Measurements from ENCODE around the gene SLC51A.

The SLC51A gene

DNA sequence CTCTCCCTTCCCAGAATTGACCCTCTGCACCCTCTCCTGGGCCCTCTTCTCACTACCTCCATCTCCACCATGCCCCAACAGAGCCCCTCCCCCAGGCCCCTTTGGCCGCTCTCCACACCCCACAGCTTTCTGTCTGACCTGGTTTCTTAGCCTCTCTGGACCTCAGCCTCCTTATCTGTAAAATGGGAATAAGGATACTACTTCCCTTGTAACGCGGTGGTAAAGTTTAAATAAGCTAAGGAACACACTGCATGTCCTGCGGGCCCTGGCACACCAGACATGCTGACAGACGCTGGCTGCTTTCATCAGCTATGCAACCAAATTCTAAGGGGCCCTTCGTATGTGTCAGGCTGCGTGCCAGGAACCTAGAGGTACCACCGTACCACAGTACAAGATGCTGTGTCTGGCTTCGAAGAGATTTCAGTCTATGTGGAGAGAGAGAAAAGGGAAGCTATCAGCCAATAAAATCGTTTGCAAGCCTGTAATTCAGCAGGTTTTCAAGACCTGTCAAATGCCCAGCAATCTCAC, 777 bp upstream of the SLC51A start:
- DNase-seq (ENCODE audit: low read depth in 2 of 2), result no peak

DNA sequence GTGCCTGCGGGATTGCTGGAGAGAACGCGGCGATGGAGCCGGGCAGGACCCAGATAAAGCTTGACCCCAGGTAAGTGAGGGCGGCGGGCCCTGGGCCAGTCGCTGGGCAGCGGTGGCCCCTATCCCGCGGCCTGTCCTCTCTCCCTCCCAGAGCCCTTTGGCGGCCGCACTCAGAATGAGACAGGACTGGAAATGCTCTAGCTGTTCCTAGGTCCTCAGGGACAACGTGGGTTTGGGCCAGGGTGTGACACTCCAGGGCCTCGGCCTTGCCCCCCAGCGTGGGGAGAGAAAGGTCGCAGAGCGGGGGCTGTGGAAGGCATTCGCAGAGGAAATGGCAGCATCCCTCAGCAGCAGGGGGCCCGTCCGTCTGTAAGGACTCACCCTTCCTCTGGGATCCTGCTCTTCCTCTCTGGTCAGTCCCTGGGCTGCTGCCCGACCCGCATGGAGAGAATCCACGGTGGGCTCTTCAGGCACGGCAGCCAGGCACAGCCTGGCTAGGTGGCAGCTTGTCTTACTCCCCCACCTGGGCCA, 412 bp downstream of the SLC51A start:
- DNase-seq (ENCODE audit: low read depth in 2 of 2), result no peak

DNA sequence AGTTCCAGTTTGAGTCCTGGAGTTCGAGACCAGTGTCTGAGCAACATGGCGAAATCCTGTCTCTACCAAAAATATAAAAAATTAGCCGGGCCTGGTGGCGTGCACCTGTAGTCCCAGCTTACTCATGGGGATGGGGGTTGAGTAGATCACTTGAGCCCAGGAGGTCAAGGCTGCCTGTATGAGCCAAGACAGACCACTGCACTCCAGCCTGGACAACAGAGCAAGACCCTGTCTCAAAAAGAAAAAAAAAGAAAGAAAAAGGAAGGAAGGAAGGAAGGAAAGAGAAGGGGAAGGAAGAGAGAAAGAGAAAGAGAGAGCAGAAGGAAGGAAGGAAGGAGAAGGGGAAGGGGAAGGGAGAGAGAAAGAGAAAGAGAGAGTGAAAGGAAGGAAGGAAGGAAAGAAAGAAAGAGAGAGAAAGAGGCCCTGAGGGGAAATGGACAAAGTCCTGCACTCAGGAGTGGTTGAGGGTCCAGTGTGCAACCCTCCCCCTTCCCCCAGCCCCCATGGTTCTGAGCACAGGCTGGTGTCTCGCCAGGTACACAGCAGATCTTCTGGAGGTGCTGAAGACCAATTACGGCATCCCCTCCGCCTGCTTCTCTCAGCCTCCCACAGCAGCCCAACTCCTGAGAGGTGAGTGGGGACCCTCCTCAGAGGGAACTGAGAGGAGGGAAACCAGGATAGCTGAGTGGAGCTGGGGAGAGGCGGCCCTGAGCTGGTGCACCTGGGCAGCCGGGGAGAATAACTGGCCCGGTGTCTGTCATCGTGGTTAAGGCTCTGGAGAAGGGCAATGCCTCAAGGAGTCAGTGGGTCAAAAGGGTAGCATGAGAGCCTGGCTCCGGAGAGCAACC, 1.2 kb downstream of the SLC51A start:
- DNase-seq (ENCODE audit: low read depth in 2 of 2), result no peak

DNA sequence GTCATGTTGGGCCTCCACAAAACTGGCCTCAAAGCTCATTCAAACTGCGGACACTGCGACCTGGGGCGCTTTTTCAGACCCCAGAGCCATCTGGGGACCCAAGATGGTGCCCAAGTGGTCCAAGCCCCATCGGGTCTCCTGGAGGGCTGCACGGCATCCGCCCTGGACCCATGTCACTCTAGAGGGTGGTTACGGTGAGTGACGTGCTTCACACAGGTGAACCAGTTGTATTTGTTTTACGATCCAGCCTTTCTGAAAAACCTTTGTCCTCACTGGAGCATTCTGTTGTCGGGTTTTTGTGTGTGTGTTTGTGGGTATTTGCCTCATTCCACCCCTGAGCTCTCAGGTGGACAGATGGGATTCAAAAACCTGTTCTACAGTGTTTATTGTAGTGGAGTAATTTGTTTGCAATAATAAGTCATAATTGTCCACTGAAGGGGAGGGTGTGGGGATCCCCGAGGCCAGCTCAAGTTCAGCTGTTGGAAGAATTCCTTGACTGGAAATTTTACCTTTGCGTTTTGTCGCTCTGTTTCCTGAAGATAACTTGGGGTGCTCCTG, 1.9 kb downstream of the SLC51A start:
- no peak for DNase-seq (ENCODE audit: low read depth in 2 of 2)

DNA sequence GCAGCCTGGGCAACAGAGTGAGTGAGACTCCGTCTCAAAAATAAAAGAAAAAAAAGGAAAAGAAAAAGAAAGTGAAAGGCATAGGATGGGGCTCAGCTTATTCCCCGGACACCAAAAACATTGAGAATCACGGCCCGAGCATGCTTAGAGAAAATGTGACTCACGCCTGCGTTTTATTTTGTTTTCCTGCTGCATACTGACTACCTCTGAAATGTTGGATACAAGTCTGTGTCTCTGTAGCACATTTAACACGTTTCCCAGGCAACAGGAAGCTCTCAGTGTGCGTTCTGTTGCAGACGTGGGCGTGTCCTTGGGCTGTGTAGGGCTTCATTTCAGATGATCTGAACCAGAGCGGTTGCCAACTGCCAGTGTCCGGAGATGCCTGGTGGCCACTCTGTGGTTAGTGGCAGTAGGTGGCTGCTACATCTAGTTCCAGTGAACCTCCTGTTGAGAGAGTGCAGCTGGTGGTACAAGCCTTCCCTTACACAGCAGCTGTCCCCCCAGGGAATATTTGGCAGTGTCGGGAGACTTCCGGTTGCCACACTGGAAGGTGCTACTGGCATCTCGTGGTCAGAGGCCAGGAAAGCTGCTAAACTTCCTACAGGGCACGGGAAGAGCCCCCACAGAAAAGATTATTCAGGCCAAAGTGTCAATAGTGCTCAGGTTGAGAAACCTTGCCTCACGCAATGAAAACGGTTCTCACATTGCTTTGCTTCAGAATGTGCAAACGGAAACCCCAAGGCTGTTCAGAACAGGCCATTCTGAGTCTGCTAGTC, 3.0 kb downstream of the SLC51A start:
- peak; percentile 28 to 47 for DNase-seq (ENCODE audit: low read depth in 2 of 2)

DNA sequence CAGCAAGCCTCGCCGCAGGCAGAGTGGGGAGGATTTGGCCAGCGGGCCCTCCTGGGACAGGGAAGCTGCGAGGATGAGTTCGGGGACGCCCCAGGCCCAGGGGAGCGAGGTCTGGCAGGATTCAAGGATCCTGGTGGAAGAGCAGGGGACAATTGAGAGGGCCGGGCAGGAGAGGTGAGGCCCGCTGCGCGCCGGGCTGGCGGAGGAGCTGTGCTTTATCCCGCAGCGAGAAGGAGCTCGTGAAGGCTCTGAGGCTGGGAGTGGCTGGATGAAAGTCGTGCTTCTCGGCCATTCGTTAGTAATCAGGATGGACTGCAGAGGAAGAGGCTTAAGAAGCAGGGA, 3.6 kb downstream of the SLC51A start:
- DNase-seq (ENCODE audit: low read depth in 2 of 2), result no peak

DNA sequence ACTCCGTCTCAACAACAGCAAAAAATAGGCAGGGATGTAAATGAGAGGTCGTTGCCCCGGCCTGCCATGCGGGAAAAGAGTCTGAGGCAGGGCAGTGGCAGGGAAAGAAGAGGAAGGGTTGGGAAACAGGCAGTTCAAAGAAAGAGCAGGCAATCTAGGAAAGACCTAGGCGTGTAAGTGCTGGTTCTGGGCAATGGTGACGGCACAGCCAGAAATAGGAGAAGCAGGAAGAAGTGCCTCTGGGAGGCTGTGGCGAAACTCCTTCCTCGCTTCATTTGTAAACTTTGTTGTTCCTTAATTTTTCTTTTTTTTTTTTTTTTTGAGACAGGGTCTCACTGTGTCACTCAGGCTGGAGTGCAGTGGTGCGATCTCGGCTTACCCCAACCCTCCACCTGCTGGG, 4.3 kb downstream of the SLC51A start:
- no peak for DNase-seq (ENCODE audit: low read depth in 2 of 2)

DNA sequence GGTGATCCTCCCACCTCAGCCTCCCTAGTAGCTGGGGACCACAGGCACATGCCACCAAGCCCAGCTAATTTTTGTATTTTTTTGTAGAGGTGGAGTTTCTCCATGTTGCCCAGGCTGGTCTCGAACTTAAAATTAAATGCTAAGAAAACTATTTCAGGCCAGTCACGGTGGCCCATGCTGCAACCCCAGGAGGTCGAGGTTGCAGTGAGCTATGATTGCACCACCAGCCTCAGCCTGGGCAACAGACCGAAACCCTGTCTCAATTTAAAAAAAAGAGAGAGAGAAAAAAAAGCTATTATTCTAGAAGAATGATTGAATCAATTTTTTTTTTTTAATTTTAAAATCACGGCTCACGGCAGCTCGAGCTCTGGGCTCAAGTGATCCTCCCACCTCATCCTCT, 4.7 kb downstream of the SLC51A start:
- no peak for DNase-seq (ENCODE audit: low read depth in 2 of 2)

DNA sequence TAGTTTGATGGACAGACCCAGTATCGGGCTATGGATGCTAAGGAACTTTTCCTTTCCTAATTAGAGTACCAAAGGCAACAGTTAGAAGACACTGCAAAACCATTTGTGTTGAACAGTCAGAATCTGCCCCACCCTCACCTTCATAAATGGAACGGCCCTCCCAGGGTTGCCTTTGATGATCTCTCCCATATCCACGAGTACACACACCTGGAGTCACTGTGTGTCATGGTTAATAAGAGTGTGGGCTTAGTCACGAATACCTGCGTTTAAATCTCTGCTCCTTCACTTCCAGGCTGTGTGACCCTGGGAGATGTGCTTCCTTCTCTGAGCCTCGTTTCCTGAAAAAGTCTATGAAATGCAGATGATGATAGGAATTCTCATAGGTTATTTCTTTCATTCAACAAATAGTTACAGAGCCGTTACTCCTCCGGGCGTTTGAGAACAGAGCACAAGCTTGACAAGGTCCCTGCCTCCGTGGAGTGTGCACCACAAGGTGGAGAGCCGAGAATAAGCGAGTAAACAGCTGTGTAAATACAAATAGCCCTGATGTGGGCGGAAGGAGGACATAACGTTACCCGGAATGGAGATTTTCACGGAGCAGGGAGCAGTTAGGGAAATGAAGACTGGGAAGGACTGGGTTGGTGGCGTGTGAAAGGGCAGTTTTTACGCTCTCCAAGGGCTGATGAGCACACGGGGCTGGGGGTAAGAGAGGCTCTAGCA, 6.7 kb downstream of the SLC51A start:
- DNase-seq (ENCODE audit: low read depth in 2 of 2), result no peak

DNA sequence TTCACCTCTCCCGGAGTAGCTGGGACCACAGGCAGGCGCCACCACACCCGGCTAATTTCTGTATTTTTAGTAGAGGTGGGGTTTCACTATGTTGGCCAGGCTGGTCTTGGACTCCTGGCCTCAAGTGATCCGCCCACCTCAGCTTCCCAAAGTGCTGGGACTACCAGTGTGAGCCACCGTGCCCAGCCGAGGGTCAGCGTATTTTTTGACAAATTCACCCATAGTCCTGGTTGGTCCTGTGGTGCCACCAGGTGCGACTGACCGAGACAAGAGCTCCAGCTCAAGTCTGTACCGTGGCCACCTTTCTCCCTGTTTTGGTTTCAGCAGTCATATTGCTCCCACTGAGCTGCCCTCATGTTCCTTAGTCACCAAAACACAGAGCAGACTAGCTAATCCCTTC, 8.8 kb downstream of the SLC51A start:
- DNase-seq (ENCODE audit: low read depth in 2 of 2), result no peak

DNA sequence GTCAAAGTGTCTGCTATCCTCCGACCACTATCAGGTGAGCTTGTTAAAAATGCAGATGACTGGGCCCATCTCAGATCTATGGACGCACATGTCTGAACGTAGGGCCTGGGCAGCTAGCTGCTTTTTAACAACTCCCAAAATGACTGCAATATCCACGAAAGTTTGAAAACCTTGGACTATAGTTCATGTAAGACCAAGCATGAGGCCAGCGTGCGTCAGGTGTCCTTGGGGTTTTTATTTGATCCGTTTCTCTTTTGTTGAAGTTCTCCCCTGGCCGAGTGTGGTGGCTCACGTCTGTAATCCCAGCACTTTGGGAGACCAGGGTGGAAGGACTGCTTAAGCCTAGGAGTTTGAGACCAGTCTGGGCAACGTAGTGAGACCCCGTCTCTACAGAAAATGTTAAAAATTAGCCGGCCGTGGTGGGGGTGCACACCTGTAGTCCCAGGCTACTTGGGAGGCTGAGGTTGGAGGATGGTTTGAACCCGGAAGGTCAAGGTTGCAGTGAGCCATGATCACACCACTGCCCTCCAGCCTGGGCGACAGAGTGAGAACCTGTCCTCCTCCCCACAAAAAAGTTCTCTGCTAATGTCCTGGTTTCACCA, 9.5 kb downstream of the SLC51A start:
- no peak for DNase-seq (ENCODE audit: low read depth in 2 of 2)

DNA sequence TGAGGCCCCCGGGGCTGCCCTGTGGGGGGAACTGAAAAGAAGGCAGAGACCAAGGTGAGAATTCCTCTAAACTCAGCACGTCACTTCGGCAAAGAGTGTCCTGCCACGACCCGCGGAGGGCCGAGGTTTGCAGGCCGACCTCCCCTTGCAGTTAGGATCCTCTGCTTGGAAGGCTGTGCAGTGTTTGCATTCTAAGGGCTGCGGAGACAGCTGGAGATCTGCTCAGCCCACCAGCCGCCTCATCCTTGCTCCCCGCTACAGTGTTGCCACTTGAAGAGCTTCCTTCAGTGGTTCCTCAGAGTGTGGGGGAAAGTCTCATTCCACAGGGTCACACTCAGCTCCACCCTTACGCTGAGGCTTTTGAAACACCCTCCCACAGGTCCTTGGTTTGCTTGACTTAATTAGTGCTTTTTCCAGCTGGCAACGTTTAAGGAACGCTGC, 10.8 kb downstream of the SLC51A start:
- no peak for DNase-seq (ENCODE audit: low read depth in 2 of 2)

DNA sequence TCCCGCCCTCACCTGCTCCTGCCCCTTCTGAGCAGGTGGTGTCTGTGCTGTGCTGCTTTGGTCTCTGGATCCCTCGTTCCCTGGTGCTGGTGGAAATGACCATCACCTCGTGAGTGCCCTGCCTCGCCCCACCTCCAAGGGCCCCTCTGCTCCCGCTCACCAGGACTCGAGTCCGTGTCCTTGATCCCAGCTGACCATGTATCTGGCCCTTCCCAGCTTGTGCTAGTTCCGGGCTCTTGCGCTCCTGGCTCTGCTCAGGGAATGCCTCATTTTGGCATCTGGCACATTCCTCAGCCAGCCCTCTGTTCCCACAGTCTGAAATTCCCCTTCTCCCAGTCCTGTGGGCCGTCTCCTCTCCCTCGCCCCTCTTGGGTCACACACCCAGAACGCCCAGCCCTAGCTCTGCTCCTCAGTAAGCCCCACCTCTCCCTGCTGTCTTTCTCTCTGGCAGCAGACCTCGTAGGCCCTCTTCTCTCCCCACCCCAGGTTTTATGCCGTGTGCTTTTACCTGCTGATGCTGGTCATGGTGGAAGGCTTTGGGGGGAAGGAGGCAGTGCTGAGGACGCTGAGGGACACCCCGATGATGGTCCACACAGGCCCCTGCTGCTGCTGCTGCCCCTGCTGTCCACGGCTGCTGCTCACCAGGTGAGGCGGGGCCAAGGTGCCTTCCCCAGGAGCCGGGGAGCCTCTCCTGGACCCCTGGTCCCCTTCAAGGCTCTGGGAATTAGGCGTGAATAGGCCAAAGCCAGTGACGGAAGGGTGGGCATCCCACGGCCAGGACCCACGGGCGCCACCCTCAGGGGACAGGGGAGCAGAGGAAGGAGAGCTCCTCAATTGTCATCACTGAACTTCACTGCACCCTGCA, 11.5 kb downstream of the SLC51A start:
- no peak for DNase-seq (ENCODE audit: low read depth in 2 of 2)

DNA sequence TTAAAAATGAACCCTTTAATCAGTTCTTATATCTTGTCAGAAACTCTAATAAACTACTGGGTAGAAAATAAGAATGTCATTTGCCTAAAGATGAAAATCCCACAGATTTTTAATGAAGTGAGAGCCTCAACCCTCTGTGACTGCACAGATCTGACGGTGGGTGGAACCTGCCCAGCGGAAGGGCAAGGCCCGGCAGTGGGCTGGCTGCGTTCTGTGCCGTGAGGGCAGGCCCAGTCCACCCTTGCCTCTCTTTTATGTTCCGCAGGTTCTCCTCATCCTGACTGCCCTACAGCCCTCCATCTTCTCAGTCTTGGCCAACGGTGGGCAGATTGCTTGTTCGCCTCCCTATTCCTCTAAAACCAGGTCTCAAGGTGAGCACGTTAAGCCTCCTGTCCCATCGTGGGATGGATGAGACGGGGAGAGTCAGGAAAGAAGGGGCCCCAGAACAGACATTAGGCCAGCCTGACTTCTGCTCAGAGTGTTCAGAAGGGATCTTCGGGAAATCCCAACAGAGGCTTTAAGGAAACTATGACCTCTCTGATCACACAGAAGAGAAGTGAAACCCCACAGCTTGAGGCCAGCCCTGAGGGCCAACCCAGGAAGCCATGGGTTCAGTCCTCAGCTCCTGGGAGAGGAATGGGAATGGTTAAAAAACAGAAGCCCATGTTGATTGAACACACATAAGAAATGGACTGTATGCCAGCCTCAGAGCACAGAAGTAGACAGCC, 16.0 kb downstream of the SLC51A start:
- no peak for DNase-seq (ENCODE audit: low read depth in 2 of 2)

DNA sequence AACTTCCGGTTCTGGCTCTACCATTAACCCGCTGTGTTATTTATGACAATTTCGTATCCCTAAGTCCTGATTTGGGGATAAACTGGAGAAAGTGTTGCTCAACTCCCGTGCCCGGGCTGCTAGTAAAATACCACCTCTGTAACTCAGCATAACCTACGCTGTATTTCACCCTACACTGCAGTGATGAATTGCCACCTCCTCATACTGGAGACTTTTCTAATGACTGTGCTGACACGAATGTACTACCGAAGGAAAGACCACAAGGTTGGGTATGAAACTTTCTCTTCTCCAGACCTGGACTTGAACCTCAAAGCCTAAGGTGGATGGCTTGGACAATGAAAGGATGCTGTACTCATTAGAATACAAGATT, 16.5 kb downstream of the SLC51A start:
- DNase-seq (ENCODE audit: low read depth in 2 of 2), result no peak

DNA sequence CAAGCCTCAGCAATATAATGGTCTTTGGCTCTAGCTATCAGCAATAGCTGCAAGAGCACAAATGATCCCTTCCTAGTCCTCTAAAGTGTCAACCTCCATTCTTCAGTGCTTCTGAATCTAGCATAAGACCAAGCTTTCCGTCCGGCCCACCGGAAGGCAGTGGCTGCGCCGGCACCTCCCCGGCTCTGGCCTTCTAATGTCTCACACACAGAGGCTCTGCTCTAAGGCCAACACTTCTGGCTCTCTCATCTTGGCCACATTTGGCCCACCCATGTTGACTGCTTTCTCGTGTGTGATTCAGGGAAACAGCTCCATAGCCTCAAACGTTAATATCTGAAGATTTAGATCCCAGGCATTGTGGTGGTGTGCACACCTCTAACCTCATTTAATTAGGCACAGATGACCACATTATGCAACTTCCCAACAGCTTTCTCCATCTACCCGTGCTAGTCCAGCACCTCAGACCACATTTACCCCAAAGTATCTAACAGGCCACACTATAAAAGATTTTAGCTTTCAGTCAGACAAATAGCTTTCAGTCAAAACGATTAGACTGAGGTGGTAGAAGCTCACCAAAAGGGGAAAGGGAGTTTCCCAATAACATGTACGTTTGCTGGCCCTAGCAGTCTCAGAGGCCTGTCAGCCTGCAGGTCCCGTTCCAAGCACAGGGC, 19.3 kb downstream of the SLC51A start:
- no peak for DNase-seq (ENCODE audit: low read depth in 2 of 2)

DNA sequence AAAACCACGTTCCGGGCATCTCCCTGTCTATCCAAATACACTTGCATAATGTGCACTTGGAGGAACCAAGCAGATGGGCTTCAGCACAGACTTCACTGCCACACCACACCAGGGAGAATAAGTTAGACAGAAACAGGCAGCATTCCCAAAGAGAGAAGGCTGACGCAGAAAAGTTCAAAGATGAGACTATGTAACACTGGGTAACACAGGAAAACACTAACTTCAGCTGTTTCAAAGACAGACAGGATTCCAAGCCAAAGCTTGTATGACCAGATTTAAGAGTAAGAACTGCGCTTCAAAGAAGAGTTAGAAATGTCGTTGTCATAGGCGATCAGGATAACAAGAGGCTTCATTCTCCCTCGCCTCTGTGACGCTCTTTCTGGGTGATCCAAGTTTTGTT, 19.9 kb downstream of the SLC51A start:
- no peak for DNase-seq (ENCODE audit: low read depth in 2 of 2)

DNA sequence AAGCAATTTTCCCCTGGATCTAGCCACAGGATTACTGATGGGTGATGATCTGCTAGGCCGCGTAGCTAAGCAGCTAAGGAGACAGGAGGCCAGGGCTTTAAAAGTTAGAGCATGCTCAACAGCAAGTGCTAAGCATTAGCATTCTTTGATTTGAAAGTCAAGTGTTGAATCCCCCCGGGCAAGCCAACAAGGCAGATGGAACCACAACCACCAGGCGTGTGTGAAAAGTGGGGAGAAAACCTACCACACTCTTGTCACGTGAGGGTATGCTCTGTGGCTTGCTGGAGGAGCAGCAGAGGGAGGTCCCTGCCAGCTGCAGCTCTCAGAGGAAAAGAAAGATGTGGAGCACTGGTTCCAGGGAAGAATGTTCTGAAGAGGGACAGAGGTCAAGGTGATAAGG, 20.9 kb downstream of the SLC51A start:
- DNase-seq (ENCODE audit: low read depth in 2 of 2), result no peak

Measured in stimulated activated CD4-positive, alpha-beta T cell treated with anti-CD3 and anti-CD28 coated beads, Interleukin-4, amount 100 ng/mL, for 48 hours (primary cell).